KOPT-K1 (cell line): Measurements from ENCODE around the gene STXBP1.

Experiments
- H3K27ac ChIP-seq: fragments of 200-600 bp; sonication (generic); 2 replicates; pipeline ENCODE4 v1.5.1; 2016; ENCODE audit warnings: antibody characterized with exemption, mild to moderate bottlenecking, low read depth, low read length; ENCODE audit not compliant: poor library complexity, severe bottlenecking
- H3K36me3 ChIP-seq: fragments of 200-600 bp; sonication (generic); 2 replicates; pipeline ENCODE4 v1.5.1; 2017; ENCODE audit warnings: antibody characterized with exemption, mild to moderate bottlenecking, low read length, moderate library complexity; ENCODE audit not compliant: insufficient read depth
- H3K9me3 ChIP-seq: fragments of 200-600 bp; sonication (generic); 2 replicates; pipeline ENCODE4 v1.5.1; 2017; ENCODE audit warnings: antibody characterized with exemption, low read length, mild to moderate bottlenecking; ENCODE audit not compliant: insufficient read depth, poor library complexity, severe bottlenecking

The STXBP1 gene

GRCh38 chr9:127611899-127612790, at the start of gene STXBP1:
STXBP1 (plus strand) TSS chr9:127612277; CDS start chr9:127612404, 127 bp downstream.
- H3K36me3 ChIP-seq = no peaks in the 10 kb centered on the region
- H3K27ac ChIP-seq = peak within 1 kb of the TSS; percentile 32
- H3K9me3 ChIP-seq = no peaks in the 10 kb centered on the region

- no peak overlapping the region for H3K27ac ChIP-seq
- no peaks in the 10 kb centered on the region for H3K36me3 ChIP-seq
These were observed 49.7 kb upstream of the STXBP1 start for GRCh38 chr9:127562279-127562796.

GRCh38 chr9:127562841-127563401, 49.2 kb upstream of the STXBP1 start:
- no peaks in the 10 kb centered on the region for H3K36me3 ChIP-seq
- no peaks in the 10 kb centered on the region for H3K9me3 ChIP-seq
- no peak overlapping the region for H3K27ac ChIP-seq

More at GRCh38 chr9:127562279-127562796, 49.7 kb upstream of the STXBP1 start:
- no peaks in the 10 kb centered on the region for H3K9me3 ChIP-seq

GRCh38 chr9:127563579-127563978, 48.5 kb upstream of the STXBP1 start:
- no peak overlapping the region for H3K27ac ChIP-seq

GRCh38 chr9:127565231-127565630, 46.8 kb upstream of the STXBP1 start:
- no peak overlapping the region for H3K27ac ChIP-seq
- no peaks in the 10 kb centered on the region for H3K36me3 ChIP-seq
- H3K9me3 ChIP-seq = no peaks in the 10 kb centered on the region

More at GRCh38 chr9:127563579-127563978, 48.5 kb upstream of the STXBP1 start:
- H3K9me3 ChIP-seq = no peaks in the 10 kb centered on the region
- no peaks in the 10 kb centered on the region for H3K36me3 ChIP-seq

- no peaks in the 10 kb centered on the region for H3K9me3 ChIP-seq
- H3K36me3 ChIP-seq = no peaks in the 10 kb centered on the region
- H3K27ac ChIP-seq = no peak overlapping the region
These were observed 45.6 kb upstream of the STXBP1 start for GRCh38 chr9:127566351-127567001.

GRCh38 chr9:127567035-127567729, 44.9 kb upstream of the STXBP1 start:
- H3K27ac ChIP-seq = no peak overlapping the region

GRCh38 chr9:127567730-127568617, 44.1 kb upstream of the STXBP1 start:
- H3K27ac ChIP-seq = no peak overlapping the region
- no peaks in the 10 kb centered on the region for H3K9me3 ChIP-seq
- no peaks in the 10 kb centered on the region for H3K36me3 ChIP-seq

More at GRCh38 chr9:127567035-127567729, 44.9 kb upstream of the STXBP1 start:
- Histone ChIP-seq H3K36me3 (no peaks in the 10 kb centered on the region), H3K9me3 (no peaks in the 10 kb centered on the region)

- no peak overlapping the region for H3K27ac ChIP-seq
These were observed 43.5 kb upstream of the STXBP1 start for GRCh38 chr9:127568618-127568970.

GRCh38 chr9:127568971-127569885, 42.8 kb upstream of the STXBP1 start:
- H3K27ac ChIP-seq = peak overlapping the region; percentile 67
- no peaks in the 10 kb centered on the region for H3K36me3 ChIP-seq
- no peaks in the 10 kb centered on the region for H3K9me3 ChIP-seq

More at GRCh38 chr9:127568618-127568970, 43.5 kb upstream of the STXBP1 start:
- no peaks in the 10 kb centered on the region for H3K9me3 ChIP-seq
- H3K36me3 ChIP-seq = no peaks in the 10 kb centered on the region

- peak overlapping the region; percentile 67 for H3K27ac ChIP-seq
- no peaks in the 10 kb centered on the region for H3K36me3 ChIP-seq
- no peaks in the 10 kb centered on the region for H3K9me3 ChIP-seq
These were observed 42.1 kb upstream of the STXBP1 start for GRCh38 chr9:127569886-127570401.

- no peaks in the 10 kb centered on the region for H3K9me3 ChIP-seq
- no peaks in the 10 kb centered on the region for H3K36me3 ChIP-seq
- peak overlapping the region; percentile 67 for H3K27ac ChIP-seq
These were observed 41.5 kb upstream of the STXBP1 start for GRCh38 chr9:127570533-127571111.

GRCh38 chr9:127571971-127572370, 40.1 kb upstream of the STXBP1 start:
- Histone ChIP-seq H3K9me3 (no peaks in the 10 kb centered on the region), H3K36me3 (no peaks in the 10 kb centered on the region), H3K27ac (no peak overlapping the region)
